Measurements from ENCODE around the gene ASTN2. TPM values are rescaled to one million over a fixed set of nuclear protein-coding genes. Genes with fewer than 3 reads are reported as not detected.
"Not testable (repeated sequence)": the region's sequence is repeated elsewhere in the genome, so short reads cannot be mapped to it uniquely, and the experiment has no call there.

ASTN2 gene
- polyA plus RNA-seq, 1 donor = 4.5 TPM

DNA sequence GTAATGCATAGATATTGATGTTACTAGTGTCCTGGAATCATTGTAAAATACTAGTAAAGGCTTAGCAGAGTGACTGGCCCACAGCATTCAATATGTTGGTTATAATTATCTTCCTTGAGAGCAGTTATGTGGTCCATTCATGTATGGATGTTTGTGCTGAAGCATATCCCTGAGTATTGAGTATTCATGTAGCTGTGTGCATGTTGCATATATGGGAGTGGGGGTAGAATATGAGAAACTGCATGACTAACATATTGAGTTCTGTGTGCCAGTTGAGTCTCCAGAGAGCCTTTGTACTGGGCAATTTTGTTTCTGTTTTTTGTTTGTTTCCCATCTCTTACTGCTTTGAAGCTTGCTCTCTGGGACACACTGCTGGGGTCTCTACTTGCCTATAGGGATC is 950.4 kb downstream of the ASTN2 start:
- no peak for DNase-seq (ENCODE audit: low read depth)

DNA sequence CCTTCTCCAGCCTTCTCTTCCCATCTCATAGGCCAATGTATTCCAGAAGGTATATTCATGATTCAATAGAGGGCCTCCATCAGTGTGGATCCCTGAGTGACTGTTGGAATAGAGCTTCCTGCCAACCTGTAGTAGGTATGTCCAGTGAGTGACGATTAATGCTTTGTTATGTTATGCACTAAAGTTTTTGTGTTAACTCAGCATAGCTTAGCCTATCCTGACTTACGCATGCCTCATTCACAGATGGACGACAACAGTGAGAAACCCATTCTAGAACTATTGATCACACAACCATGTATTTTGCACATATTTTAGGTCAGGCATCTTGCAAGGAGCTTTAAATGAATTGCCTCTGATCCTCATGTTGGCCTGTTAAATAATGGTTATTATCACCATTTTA is 953.2 kb downstream of the ASTN2 start:
- no peak for DNase-seq (ENCODE audit: low read depth)

DNA sequence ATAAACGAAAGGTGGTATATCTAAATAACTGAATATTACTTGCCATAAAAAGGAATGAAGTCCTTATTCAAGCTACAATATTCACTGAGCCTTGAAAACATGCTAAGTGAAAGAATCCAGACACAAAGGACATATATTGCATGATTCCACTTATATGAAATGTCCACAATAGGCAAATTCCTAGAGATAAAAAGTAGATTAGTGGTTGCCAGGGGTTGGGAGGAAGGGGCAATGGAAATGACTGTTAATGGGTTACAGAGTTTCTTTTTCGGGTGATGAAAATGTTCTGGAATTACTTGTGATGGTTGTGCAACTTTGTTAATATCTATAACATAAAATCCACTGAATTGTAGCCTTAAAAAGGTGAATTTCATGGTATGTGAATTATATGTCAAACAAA is 954.8 kb downstream of the ASTN2 start:
- DNase-seq (ENCODE audit: low read depth) = no peak

DNA sequence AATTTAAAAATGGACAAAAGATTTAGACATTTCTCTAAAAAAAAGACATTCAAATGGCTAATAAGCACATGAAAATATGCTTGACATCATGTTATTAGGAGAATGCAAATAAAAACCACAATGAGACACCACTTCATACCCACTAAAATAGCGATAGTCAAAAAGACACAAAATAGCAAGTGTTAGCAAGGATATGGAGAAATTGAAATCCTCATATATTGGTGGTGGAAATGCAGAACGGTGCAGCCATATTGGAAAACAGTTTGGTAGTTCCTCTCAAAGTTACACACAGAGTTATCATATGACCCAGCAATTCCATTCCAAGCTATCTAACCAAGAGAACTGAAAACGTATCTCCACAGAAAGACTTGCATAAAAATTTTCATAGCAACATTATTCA is 955.3 kb downstream of the ASTN2 start:
- no peak for DNase-seq (ENCODE audit: low read depth)

DNA sequence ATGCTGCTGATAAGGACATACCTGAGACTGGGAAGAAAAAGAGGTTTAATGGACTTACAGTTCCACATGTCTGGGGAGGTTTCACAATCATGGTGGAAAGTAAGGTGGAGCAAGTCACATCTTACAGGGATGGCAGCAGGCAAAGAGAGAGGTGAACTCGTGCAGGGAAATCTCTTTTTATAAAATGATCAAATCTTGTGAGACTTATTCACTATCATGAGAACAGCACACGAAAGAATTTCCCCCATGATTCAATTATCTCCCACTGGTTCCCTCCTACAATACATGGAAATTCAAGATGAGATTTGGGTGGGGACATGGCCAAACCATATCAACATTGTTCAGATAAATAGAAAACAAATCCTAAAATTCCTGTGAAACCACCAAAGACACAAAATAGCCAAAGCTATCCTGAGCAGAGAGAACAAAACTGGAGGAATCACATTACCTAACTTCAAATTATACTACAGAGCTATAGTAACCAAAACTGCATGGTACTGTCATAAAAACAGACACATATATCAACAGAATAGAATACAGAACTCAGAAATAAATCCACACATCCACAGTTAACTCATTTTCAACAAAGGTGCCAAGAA is 958.3 kb downstream of the ASTN2 start:
- no peak for DNase-seq (ENCODE audit: low read depth)

DNA sequence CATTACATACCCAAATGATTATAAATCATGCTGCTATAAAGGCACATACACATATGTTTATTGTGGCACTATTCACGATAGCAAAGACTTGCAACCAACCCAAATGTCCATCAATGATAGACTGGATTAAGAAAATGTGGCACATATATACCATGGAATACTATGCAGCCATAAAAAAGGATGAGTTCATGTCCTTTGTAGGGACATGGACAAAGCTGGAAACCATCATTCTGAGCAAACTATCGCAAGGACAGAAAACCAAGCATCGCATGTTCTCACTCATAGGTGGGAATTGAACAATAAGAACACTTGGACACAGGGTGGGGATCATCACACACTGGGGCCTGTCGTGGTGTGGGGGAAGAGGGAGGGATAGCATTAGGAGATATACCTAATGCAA is 960.3 kb downstream of the ASTN2 start:
- DNase-seq (ENCODE audit: low read depth) = not testable (repeated sequence)

DNA sequence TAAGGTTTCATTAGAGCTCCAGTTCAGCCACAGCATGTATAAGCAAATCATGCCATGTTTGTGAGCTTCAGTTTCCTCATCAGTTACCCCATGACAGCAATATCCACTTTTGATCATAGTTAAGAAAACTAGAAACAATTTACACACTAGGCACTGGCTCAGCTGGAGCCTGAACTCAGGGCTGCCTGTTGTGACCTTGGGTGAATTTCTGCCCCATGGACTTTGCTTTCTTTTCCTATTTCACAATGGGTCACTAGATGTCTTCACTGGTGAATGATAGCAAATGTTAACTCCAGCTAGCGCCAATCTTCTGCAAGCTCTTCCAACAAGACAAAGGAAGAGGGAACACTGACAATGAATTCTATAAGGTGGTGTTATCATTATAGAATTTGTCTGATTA is 961.1 kb downstream of the ASTN2 start:
- DNase-seq (ENCODE audit: low read depth) = no peak

DNA sequence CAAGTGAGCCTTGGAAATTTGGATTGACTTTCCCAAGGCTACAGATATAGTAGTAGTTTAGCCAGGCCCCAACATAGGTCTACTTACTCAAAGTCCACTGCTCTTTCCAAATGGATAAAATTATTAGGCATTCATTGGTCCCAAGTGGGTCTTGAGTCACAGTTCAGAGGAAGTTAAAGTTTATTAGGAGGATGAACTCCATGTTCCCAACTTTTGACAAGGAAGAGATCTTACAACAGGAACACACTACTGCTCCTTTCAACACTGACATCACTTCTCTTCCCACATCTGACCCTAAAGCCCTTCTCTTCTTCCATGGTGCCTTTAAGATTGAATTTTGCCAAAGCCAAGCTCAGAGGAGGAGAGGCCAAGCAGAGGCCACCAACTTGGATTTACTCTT is 962.2 kb downstream of the ASTN2 start:
- DNase-seq (ENCODE audit: low read depth) = no peak

DNA sequence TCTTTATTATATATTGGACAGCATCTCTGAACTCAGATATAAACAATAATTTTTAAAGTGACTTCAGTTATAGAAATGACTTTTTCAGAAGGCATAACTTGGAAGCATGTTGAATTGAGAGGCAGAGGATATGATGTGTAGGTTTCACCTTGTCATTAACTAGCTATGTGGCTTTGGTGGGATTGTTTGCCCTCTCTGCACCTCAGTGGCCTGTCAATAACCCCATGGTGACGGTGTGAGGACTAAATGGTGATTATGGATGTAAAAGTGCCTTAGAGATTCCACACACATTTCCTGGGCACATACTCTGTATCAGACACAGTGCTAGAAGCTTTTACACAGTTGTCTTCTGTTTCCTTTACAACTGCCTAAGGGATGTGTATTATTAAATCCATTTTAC is 962.6 kb downstream of the ASTN2 start:
- DNase-seq (ENCODE audit: low read depth) = no peak

DNA sequence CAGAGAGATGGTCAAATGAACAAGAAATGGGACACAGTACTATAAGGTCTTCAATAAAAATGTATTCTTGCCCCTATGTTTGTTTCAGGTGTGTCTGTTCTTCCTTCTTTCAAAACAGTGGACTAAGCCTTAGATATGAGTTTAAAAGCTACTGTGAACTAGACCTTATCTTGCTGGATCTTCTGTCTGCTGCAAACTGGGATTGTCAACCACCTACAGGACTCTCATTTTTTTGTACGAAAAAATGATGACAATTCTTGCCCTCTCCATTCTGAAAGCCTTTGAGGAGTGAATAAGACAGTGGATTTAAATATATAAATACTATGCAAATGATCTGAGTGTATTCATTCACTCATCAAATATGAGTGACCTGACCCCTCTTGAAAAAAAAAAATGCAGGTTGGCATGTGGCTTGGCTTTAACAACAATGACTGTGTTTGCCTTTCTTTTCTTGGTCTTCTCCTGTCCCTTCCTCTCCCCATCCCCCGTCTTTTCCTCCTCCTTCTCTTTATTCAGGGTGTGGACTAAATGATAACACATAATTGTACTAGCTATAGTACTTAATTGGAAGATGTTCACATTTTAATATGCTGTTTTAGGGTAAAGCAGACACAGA is 963.2 kb downstream of the ASTN2 start:
- DNase-seq (ENCODE audit: low read depth) = no peak

DNA sequence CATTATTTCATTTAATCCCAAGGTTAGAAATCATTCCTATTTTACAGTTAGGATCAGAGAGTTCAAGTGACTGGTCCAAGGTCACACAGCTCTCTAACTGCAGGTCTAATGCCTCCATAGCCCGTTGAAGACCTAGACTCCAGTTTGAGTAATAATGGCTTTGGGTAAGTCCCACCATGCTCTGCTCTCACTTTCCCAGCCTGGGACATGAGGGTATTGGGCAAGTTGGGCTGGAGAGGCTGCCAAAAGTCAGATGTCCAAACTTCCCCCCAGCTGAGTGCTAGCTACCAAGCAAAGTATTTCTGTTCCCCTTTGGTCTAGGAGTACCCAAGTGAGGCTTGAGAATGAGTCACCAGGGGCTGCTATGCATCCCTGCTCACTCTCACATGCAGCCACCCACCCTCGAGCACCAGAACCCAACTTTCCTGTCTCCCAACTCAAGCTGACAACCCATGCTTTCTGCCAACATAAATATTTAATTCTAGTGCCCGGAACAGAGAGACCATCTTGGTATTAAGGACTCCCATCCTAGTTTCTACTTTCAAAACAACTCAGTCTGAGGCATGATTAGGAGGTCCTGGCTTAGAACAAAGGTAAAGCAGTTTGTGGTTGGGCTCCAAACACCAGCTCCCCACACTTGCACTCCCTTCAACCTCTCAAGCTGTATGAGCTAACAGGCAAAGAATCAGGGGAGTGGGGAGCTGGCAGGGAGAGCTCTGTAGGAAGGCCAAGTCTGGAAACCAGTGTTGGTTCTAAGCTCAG is 964.3 kb downstream of the ASTN2 start:
- DNase-seq (ENCODE audit: low read depth) = no peak

DNA sequence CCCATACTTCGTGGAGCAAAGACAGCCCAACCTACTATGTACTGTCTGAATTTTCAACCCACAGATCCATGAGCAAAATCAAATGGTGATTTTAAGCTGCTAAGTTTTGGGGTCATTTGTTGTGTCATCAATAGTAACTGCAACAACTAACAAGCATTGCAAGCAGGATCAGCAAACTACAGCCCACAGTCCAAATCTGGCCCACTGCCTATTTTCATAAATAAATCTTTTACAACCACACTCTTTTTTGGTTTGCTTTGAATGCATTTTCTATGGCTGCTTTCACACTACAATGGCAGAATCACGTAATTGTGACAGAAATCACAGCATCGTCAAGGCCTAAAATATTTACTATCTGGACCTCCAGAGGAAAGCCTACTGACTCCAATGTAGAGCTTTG is 964.9 kb downstream of the ASTN2 start:
- DNase-seq (ENCODE audit: low read depth) = no peak

DNA sequence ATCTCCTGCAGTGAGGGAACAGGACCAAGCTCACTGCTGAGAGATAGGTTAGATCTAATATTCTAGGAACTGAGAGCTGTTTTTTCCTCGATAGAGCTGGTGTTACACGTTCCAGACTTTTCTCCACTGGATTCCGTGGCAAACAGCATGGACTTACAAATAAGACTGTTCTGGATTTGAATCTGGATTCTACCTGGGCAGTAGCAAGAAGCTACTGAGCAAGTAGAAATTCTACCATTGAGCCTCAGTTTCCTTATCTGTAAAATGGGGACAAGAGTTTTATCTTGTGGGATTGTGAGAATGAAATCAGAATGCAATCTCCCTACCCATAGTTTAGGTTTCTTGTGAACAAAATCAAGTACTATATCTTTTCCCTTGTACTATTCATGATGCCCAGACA is 966.4 kb downstream of the ASTN2 start:
- DNase-seq (ENCODE audit: low read depth) = no peak

DNA sequence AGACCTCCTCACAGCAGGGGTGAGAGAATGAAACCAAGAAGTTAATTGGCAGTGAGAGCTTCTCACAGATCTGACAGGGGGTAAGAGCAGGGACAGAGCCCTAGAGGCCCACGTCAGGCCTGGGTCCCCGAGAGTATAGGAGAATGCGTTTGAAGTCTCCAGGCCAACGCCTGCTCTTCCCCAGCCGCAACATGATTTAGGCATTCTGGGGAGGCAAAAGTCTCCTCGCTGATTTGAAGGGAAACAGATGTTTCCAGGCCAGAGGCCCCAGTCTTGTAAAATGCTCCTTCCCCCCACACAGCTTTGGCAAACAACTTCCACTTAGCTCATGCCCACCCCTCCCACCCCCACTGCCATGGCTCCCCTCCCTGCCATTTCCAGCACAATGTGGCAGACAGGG is 966.9 kb downstream of the ASTN2 start:
- DNase-seq (ENCODE audit: low read depth) = no peak

DNA sequence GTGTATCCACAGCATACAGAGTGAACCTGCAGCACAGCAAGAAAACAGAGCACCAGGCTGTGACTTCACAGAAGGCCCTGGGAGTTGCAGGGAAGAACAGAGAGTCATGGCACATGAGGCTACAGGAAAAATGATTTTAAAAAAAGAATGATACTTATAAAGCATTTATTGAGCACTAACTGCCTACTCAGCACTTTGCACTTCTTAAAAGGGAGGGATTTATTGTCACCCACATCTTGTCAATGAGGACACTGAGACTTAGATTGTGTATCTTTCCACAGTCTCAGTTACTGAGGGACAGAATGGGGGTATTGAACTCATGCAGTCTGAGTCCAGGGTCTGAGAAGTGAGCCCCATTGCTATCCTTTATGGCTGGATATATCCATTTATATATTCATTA is 972.3 kb downstream of the ASTN2 start:
- DNase-seq (ENCODE audit: low read depth) = no peak

DNA sequence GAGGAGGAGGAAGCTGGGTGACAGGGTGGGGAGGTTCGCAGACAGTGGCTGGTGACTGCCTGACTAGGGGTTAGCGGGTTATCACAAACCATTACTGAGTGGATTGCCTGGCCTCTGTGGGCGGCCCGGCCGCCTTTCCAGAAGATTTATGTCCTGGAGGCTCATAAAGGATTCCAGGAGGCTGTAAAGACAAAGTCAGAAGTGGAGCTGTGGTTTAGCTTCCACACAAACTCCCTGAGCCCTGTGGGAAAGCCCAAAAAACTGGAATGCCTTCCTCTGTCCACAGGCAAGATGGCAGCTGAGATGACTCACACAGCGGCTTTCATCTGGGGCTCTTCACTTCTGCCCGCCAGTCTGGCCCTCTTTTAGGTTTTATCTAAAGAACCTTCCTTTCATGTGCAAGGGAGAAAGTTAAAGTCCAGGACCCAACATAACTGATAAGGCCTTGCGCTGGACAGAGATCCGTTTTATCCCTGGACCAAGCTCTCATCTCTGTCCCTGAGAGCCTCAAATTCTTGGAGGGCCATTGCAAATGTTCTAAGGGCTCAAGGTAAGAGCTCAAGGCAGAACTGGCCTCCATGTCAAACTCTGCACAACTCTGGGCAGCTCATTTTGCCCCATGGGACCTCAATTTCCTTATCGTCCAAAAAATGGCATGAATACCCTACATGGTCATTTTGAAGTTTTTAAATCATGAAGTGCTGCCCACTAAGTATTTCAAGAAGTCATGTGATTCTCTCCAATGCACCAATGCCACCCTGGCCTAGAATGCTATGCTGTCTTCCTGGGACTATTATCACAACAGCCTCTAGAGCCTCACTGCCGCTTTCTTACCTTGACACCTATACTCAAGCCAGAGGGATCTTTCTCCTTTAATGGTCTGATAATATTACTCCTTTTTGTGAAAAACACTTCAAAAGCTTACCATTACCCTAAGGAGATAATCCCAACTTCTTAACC is 977.2 kb downstream of the ASTN2 start:
- no peak for DNase-seq (ENCODE audit: low read depth)

DNA sequence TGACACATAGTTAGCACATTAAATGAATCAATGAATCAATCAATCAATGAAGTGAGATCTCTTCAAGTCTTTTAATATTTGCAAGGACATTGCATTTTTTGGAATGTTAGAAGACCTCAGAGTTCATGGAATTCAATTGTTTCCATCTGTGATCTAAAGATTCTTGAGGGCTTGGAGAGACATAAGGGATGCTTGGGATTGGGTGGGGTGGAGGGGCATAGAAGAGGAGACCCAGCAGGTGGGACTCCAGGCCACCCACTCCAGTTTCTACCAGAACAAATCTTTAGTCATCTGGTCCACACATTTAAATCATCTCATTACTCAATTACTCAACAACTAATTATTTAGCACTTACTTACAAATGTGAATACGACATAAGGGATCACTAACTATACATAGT is 978.7 kb downstream of the ASTN2 start:
- no peak for DNase-seq (ENCODE audit: low read depth)

DNA sequence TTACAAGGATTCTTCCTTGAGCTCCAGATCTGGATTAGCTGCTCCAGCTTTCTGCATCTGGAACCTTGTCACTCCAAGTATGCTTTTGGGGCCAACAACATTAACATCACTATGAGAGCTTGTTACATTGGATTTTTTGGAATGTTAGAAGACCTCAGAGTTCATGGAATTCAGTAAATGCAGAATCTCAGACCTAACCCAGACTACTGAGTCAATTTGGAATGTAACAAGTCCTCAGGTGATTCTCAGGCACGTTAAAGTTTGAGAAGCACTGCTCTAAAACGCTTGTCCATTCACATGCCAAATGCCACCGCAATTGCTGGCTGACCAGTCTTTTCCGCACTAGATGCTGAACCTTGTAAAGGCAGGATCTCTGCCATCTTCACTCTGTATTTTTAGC is 979.2 kb downstream of the ASTN2 start:
- DNase-seq (ENCODE audit: low read depth) = no peak

DNA sequence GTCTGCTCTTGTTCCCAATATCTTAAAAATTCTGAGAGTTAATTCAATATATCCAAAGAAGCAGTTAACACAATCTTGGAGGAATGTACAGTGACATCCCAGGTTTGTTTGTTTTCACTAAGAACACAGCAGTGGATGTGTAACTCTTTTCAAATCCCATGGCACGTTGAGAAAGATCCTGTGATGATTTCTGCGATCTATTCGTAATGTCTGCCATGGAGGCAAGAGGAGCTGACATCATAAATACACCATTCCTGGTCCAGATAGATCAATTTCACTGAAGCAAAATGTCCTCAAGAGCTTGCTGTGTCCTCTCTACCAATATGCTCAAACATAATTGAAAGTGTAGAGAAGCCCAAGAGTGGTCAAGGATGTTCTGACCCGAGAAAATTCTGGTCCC is 980.5 kb downstream of the ASTN2 start:
- no peak for DNase-seq (ENCODE audit: low read depth)

DNA sequence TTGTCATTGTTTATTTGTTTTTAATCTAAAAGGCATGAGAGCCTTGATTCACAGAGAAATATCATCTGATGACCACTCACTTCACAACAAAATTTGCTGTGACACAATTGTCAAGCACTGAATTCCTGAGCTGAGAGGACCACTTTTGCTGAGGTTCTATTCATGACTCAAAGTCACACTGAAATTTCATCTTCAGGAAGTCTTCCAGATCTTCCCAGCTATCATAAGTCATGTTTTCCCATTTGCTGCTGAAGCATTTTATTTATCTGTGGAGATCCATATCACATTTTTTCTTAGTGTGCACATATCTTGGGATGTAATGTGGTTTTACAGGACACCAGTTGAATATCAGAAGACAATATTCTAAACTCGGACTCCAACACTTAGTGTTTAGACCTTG is 982.8 kb downstream of the ASTN2 start:
- DNase-seq (ENCODE audit: low read depth) = no peak

DNA sequence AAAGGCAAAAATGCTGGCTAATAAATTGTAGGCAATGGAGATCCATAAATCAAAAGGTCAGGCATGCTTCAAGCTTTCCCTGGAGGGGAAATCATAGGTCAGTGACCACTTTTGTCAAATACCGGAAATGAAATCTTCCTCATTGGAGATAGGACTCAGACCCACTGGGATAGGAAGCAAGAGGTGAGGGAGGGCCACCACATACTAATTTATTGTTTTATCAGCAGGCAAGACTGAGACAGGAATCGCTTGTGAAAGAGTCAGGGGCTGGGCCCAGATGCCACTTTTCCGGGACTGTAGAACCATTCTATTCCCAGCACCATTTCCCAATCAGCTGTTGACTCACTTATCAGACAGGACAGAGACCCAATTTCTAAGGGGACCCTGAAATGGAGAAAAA is 984.0 kb downstream of the ASTN2 start:
- DNase-seq (ENCODE audit: low read depth) = no peak

DNA sequence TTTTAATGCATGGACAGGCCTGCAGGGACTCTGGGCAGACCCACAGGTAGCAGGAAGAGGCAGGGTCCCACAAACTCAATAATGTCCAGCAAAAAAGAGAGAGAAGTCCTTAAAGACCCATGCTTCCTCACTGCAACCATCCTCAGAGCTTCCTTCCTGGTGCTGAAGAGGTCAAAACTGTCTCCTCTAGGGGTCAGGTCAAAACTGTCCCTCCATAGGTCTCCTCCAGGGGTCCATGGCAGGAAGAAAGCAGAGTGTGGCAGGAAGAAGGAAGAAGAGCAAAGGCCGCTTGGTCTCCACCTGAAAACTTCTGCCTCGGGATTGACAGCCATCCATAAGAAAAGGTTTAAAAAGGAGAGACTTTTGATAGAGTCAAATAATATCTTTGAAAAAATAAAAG is 989.6 kb downstream of the ASTN2 start:
- no peak for DNase-seq (ENCODE audit: low read depth)

All from forelimb muscle (tissue), 1 donor.